D721Med (cell line): Measurements from ENCODE around the gene CNTNAP5.

Experiments used
- DNase-seq: peaks from one replicate; pipeline ENCODE4 v3.0.0; 2011; ENCODE audit warnings: low spot score; ENCODE audit not compliant: insufficient read length
- FAIRE-seq: peaks from 2 replicates; lab custom pipeline; 2011; peaks lifted over from hg19 to GRCh38; lab: Jason Lieb, UNC
- CTCF ChIP-seq: IDR thresholded peaks from 2 replicates; pipeline ENCODE4 v1.5.1; 2012; ENCODE audit warnings: mild to moderate bottlenecking, control low read depth; ENCODE audit not compliant: insufficient read depth; ENCODE audit errors: missing control alignments

CNTNAP5 gene

DNA sequence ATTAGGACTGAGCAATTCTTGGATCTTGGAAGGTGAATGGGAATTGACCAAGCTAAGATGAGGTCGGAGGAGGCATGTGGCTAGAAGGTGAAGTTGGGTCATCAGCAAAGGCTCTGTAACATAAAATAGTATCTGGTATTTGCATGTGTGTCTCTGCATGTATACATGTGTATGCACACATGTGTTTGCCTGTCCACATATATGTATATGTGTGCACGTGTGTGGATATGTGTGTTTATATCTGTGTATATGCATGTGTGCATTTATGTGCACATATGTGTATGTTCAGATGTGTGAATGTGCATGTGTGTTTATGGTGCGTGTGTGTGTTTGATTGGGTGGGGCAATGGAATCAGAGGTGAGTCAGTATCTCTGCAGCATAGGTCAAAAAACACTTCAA, 664.3 kb downstream of the CNTNAP5 start:
- no peak for FAIRE-seq
- no peak for TF ChIP-seq CTCF
- DNase-seq = no peak

DNA sequence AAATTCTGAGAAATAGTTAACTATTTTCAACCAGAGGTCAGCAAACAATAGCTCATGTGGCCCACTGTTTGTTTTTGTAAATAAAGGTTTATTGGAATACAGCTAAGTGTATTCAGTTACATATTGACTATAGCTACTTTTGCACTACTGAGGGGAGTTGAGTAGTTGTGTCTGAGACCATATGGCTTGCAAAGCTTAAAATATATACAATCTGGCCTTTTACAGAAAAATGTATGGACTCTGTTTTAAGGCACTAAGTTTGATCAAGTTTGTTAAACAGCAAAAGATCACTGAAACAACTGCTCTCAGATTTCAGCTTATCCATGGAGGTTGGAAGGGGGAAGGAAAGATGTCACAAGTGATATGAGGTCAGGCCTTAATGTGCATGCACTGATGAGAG, 667.1 kb downstream of the CNTNAP5 start:
- FAIRE-seq = no peak
- DNase-seq = no peak
- no peak for TF ChIP-seq CTCF

- FAIRE-seq = no peak
Observed at GRCh38 chr2:124692707-124693106, 667.6 kb downstream of the CNTNAP5 start.

DNA sequence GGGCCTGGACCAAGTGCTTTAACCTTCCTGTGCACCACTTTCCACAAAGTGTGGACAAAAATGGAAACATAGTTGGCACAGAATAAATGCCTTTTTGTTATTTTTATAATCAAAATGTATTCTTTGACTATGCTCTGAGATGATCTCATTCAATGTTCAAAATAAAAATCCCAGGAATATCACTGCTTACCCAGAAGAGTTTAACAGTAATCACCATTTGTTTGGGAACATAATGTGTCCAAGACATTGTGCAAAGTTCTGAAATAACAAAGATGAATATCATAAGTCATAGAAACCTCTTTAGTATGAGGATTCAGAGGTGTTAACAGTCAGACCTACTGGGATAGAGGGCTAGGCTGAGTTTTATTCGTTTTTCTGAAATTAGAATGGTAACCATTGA, 668.1 kb downstream of the CNTNAP5 start:
- FAIRE-seq = no peak
- no peak for DNase-seq
- TF ChIP-seq CTCF = no peak

More at GRCh38 chr2:124692707-124693106, 667.6 kb downstream of the CNTNAP5 start:
- DNase-seq = no peak
- TF ChIP-seq CTCF = no peak

GRCh38 chr2:124698979-124699565, 674.0 kb downstream of the CNTNAP5 start:
- TF ChIP-seq CTCF = no peak
- FAIRE-seq = peak; percentile 93
- DNase-seq = no peak

GRCh38 chr2:124702777-124703176, 677.7 kb downstream of the CNTNAP5 start:
- DNase-seq (no peak), FAIRE-seq (peak; percentile 25)

More at GRCh38 chr2:124702777-124703176, 677.7 kb downstream of the CNTNAP5 start:
- TF ChIP-seq CTCF = no peak
